GM12878 (cell line): ENCODE data around the gene BPIFB3. TPM values are rescaled to one million over a fixed set of nuclear protein-coding genes. Genes with fewer than 3 reads are reported as not detected.

Source experiments
- ATAC-seq: fragments of 200-7000 bp; cut with Tn5 transposase; 3 replicates; pipeline ENCODE4 v1.9.1; 2020; ENCODE audit warnings: mild to moderate bottlenecking, moderate library complexity
- BruUV-seq: library from RNA; stranded (reverse); fragments of 400-500 nt; replicated peaks from 2 replicates; lab custom pipeline; 2021; lab: Mats Ljungman, UMichigan
- CTCF ChIA-PET: fragments of 300-600 bp; sonication (Branson Sonifier 250); formaldehyde crosslinking; extraction: SDS; loops from one replicate; lab custom pipeline; 2021; ENCODE audit warnings: inconsistent platforms; lab: Yijun Ruan, JAX
- POLR2A ChIA-PET: fragments of 350-600 bp; formaldehyde crosslinking; extraction: SDS; loops from one replicate; lab custom pipeline; 2021; ENCODE audit warnings: inconsistent platforms; lab: Charles Lee
- RAD21 ChIA-PET: fragments of 300-600 bp; sonication (Branson Sonifier 250); formaldehyde crosslinking; loops from one replicate; lab custom pipeline; 2023; ENCODE audit warnings: antibody characterized with exemption; ENCODE audit not compliant: unreplicated experiment; lab: Charles Lee
- SMC1A ChIA-PET: fragments of 300-600 bp; sonication (Branson Sonifier 250); formaldehyde crosslinking; loops from one replicate; lab custom pipeline; 2023; ENCODE audit not compliant: unreplicated experiment, uncharacterized antibody; lab: Charles Lee
- DNase-seq: peaks from one replicate; pipeline ENCODE4 v3.0.0-alpha.2; 2011; ENCODE audit warnings: low read depth, low spot score
- FAIRE-seq: peaks from 3 replicates; lab custom pipeline; 2011; peaks lifted over from hg19 to GRCh38; lab: Jason Lieb, UNC
- H2AFZ ChIP-seq: 2 replicates; pipeline ENCODE4 v1.6.0; 2011; ENCODE audit warnings: low read depth, low read length, control low read depth; ENCODE audit not compliant: control insufficient read depth
- H3K27ac ChIP-seq: 2 replicates; pipeline ENCODE4 v1.5.1; 2011; ENCODE audit warnings: control low read depth; ENCODE audit not compliant: control insufficient read depth, insufficient read depth
- H3K27me3 ChIP-seq, 2 experiments: replicated peaks in 1 of 2; 2 replicates each; pipeline versions ENCODE4 v1.6.0 to v1.6.1; 2011; ENCODE audit warnings: low read length in 1 of 2; ENCODE audit not compliant: control insufficient read depth in 2 of 2, insufficient read depth in 2 of 2
- H3K36me3 ChIP-seq, 2 experiments: 2 replicates each; pipeline ENCODE4 v1.5.1; 2011; ENCODE audit warnings: low read length in 1 of 2; ENCODE audit not compliant: control insufficient read depth in 2 of 2, insufficient read depth in 2 of 2
- H3K4me1 ChIP-seq: 2 replicates; pipeline ENCODE4 v1.6.1; 2011; ENCODE audit warnings: mild to moderate bottlenecking, low read length, moderate library complexity, mixed read lengths; ENCODE audit not compliant: control insufficient read depth, insufficient read depth
- H3K4me2 ChIP-seq: 2 replicates; pipeline ENCODE4 v1.6.0; 2011; ENCODE audit warnings: control low read depth; ENCODE audit not compliant: control insufficient read depth, insufficient read depth
- H3K4me3 ChIP-seq: fragments of 200-600 bp; sonication (generic); 2 replicates; pipeline ENCODE4 v1.5.1; 2016
- H3K79me2 ChIP-seq: 2 replicates; pipeline ENCODE4 v1.6.0; 2011; ENCODE audit warnings: low read length; ENCODE audit not compliant: control insufficient read depth, insufficient read depth
- H3K9ac ChIP-seq: 2 replicates; pipeline ENCODE4 v1.8.0; 2011; ENCODE audit warnings: low read length, control low read depth, mixed read lengths; ENCODE audit not compliant: control insufficient read depth, insufficient read depth
- H3K9me3 ChIP-seq: replicated peaks from 3 replicates; pipeline ENCODE4 v1.5.1; 2011; ENCODE audit warnings: mild to moderate bottlenecking, low read length; ENCODE audit not compliant: control insufficient read depth, insufficient read depth
- H4K20me1 ChIP-seq: 2 replicates; pipeline ENCODE4 v1.6.0; 2011; ENCODE audit not compliant: control insufficient read depth, insufficient read depth
- CBX3 ChIP-seq: fragments of 200-600 bp; sonication (generic); IDR thresholded peaks from 2 replicates; pipeline ENCODE4 v1.6.1; 2016; ENCODE audit warnings: low read depth, borderline replicate concordance
- CHD1 ChIP-seq: IDR thresholded peaks from 2 replicates; pipeline ENCODE4 v1.6.1; 2012; ENCODE audit warnings: low read depth, low read length, improper control_type of control experiment
- CREM ChIP-seq: IDR thresholded peaks from 2 replicates; pipeline ENCODE4 v1.6.1; 2014; ENCODE audit warnings: antibody characterized with exemption, low read depth
- DPF2 ChIP-seq: fragments of 450-650 bp; IDR thresholded peaks from 2 replicates; pipeline ENCODE4 v1.6.1; 2017; ENCODE audit warnings: mild to moderate bottlenecking
- HDAC2 ChIP-seq: fragments of 200-600 bp; sonication (generic); IDR thresholded peaks from 2 replicates; pipeline ENCODE4 v1.6.1; 2017
- MEF2B ChIP-seq: fragments of 450-650 bp; IDR thresholded peaks from 2 replicates; pipeline ENCODE4 v1.6.1; 2018; ENCODE audit warnings: mild to moderate bottlenecking, moderate library complexity; ENCODE audit not compliant: partially characterized antibody, poor library complexity, severe bottlenecking
- MYC ChIP-seq: IDR thresholded peaks from 2 replicates; pipeline ENCODE4 v1.6.1; 2011; ENCODE audit warnings: mild to moderate bottlenecking, low read length, moderate library complexity, inconsistent platforms; ENCODE audit not compliant: insufficient read depth, insufficient replicate concordance, insufficient read length, severe bottlenecking
- NBN ChIP-seq: fragments of 450-650 bp; IDR thresholded peaks from 2 replicates; pipeline ENCODE4 v1.6.1; 2016
- RAD51 ChIP-seq: fragments of 450-650 bp; IDR thresholded peaks from 2 replicates; pipeline ENCODE4 v1.6.1; 2016; ENCODE audit warnings: moderate library complexity, mild to moderate bottlenecking, inconsistent platforms
- RB1 ChIP-seq: fragments of 450-650 bp; formaldehyde crosslinking; IDR thresholded peaks from 2 replicates; pipeline ENCODE4 v1.6.1; 2017; ENCODE audit warnings: mild to moderate bottlenecking, borderline replicate concordance
- SRF ChIP-seq, 2 experiments: IDR thresholded peaks; 2 replicates each; pipeline ENCODE4 v1.6.1; 2011; ENCODE audit warnings: low read depth in 2 of 2, low read length in 2 of 2, mild to moderate bottlenecking in 1 of 2, moderate library complexity in 1 of 2
- TCF7 ChIP-seq: IDR thresholded peaks from 2 replicates; pipeline ENCODE4 v1.6.1; 2014; ENCODE audit warnings: antibody characterized with exemption, borderline replicate concordance
- ZNF622 ChIP-seq: fragments of 450-650 bp; IDR thresholded peaks from 2 replicates; pipeline ENCODE4 v1.6.1; 2017; ENCODE audit warnings: mild to moderate bottlenecking, inconsistent platforms
- WGBS: methylation state at CpG from one replicate; pipeline ENCODE4 v1.1.6; 2016; ENCODE audit warnings: low lambda C conversion rate; ENCODE audit not compliant: insufficient replicate concordance, insufficient coverage; ENCODE audit errors: missing lambda C conversion rate; 5-methylcytosine and 5-hydroxymethylcytosine counted together
- in situ Hi-C: fragments of 300-500 bp; cut with MboI; formaldehyde crosslinking; loops from 9 replicates; pipeline ENCODE4 v1.14.3; 2018; ENCODE audit warnings: mixed read lengths
- intact Hi-C: fragments of 100-400 bp; cut with micrococcal nuclease; formaldehyde crosslinking; loops from one replicate; pipeline ENCODE4 v1.14.2; 2022; ENCODE audit not compliant: unreplicated experiment
- polyA plus RNA-seq, 11 experiments: library from polyadenylated mRNA; depleted of rRNA in 4 of 11; unstranded in 6 of 11; stranded (reverse) in 5 of 11; fragments of >200 nt; fragmentation: Nextera tagmentation in 4 of 11; fragmentation: Illumina TruSeq in 1 of 11; extraction: Ambion mirVana in 4 of 11; extraction: Trizol in 1 of 11; gene quantifications; 1 replicate in 1 of 11; 2 replicates in 10 of 11; pipeline versions ENCODE4 v1.2.1 to v1.2.3, GENCODE V29; 2011 to 2016; ENCODE audit warnings: inconsistent platforms in 2 of 11, missing spikeins in 2 of 11, low read depth in 1 of 11
- total RNA-seq, 4 experiments: library from RNA; depleted of rRNA in 3 of 4; stranded (reverse); fragments of >200 nt in 3 of 4; fragmentation: Illumina TruSeq in 1 of 4; extraction: Trizol in 1 of 4; gene quantifications; 2 replicates each; pipeline versions ENCODE4 v1.2.1 to v1.2.3, GENCODE V29; 2013 to 2021
- TF ChIP-seq, protein P1 (sequence below): fragments of 450-650 bp; IDR thresholded peaks from 2 replicates; pipeline ENCODE4 v1.6.1; 2016; ENCODE audit warnings: mild to moderate bottlenecking, moderate library complexity, borderline replicate concordance
- TF ChIP-seq, protein P2 (sequence below): fragments of 450-650 bp; IDR thresholded peaks from 2 replicates; pipeline ENCODE4 v1.6.1; 2017; ENCODE audit warnings: low read depth, mild to moderate bottlenecking, moderate library complexity
- TF ChIP-seq, protein P3 (sequence below): fragments of 450-650 bp; conservative IDR thresholded peaks from 2 replicates; pipeline ENCODE4 v1.6.1; 2017; ENCODE audit warnings: mild to moderate bottlenecking, moderate library complexity

The BPIFB3 gene
- total and polyA plus RNA-seq, 10 of the 15 experiments (the other 5 are each of a cell fraction or from before 2014, with no cell fraction given): not detected

DNA sequence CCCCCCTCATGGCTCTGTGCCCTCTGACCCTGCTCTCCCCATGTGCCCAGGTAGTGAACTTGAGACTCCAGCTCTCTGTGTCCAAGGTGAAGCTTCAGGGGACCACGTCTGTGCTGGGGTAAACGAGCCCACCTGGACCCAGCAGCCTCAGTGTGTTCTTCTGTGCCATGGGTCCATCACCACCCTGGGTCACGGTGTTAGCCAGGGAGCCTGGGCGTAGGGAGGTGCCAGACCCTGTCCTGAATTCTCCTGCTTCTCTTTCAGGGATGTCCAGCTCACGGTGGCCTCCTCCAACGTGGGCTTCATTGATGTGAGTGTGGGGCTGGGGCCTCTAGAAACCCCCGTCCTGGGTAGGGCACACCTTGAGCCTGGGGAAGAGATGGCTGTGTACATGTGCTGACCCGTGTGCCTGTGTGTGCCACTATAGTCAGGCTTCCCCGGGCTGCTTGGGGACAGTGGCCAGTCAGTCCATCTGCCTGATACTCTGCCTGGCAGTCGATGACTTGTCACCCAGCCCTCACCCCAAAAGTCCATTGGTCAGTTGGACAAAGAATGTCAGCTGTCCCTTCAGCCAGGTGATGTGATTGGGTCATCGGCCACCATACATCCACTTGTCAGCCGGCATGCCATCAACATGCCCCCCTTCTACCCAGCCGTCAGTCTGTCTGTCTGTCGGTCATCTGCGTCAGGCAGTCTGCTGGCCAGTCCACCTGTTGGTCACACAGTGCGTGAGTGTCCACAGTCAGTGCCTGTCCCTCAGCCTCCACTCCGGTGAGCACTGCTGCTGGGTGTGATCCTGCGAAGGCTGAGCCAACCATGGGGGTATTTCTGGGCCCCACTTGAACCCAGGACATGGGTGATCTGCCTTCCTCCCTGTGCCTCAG is 33.2 kb upstream of the BPIFB3 start (continued):
- no peak for TF ChIP-seq MYC
- TF ChIP-seq RAD51: no peak
- no peak for TF ChIP-seq RB1
- TF ChIP-seq, protein P1, sequence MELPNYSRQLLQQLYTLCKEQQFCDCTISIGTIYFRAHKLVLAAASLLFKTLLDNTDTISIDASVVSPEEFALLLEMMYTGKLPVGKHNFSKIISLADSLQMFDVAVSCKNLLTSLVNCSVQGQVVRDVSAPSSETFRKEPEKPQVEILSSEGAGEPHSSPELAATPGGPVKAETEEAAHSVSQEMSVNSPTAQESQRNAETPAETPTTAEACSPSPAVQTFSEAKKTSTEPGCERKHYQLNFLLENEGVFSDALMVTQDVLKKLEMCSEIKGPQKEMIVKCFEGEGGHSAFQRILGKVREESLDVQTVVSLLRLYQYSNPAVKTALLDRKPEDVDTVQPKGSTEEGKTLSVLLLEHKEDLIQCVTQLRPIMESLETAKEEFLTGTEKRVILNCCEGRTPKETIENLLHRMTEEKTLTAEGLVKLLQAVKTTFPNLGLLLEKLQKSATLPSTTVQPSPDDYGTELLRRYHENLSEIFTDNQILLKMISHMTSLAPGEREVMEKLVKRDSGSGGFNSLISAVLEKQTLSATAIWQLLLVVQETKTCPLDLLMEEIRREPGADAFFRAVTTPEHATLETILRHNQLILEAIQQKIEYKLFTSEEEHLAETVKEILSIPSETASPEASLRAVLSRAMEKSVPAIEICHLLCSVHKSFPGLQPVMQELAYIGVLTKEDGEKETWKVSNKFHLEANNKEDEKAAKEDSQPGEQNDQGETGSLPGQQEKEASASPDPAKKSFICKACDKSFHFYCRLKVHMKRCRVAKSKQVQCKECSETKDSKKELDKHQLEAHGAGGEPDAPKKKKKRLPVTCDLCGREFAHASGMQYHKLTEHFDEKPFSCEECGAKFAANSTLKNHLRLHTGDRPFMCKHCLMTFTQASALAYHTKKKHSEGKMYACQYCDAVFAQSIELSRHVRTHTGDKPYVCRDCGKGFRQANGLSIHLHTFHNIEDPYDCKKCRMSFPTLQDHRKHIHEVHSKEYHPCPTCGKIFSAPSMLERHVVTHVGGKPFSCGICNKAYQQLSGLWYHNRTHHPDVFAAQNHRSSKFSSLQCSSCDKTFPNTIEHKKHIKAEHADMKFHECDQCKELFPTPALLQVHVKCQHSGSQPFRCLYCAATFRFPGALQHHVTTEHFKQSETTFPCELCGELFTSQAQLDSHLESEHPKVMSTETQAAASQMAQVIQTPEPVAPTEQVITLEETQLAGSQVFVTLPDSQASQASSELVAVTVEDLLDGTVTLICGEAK: no peak
- TF ChIP-seq CHD1: no peak
- TF ChIP-seq DPF2: no peak
- no peak for TF ChIP-seq ZNF622
- TF ChIP-seq CBX3: no peak

DNA sequence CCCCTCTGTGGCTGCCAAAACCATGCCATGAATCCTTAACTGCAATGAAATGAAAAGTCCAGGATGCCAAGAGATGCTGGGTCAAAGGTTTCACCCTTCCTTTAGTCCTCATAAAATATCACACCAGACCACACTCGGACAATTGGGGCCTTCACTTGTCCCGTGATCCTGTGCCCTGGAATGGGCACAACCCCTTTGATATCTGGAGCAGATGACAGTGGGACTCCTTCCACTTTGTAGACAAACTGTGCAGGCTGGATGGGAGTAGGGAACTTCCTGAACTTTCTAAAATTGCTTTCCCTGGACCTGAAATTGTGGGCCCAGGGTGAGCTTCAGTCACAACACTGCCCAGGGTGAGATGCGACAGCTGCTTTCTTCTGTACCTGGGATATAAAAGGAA is 31.8 kb upstream of the BPIFB3 start:
- no peak for FAIRE-seq
- no peak overlapping the region for H3K9ac ChIP-seq
- intact Hi-C loops: no loop called here
- ATAC-seq: no peak
- in situ Hi-C loops: no loop called here
- H3K4me3 ChIP-seq: no peak overlapping the region
- H3K27ac ChIP-seq: no peak overlapping the region
- H3K79me2 ChIP-seq: no peaks in the 10 kb centered on the region
- H3K27me3 ChIP-seq: no peaks in the 10 kb centered on the region
- CTCF ChIA-PET: no interaction called here
- WGBS: 33% methylated on average over 3 of the region's 3 CpGs
- no peaks in the 10 kb centered on the region for H4K20me1 ChIP-seq
- peaks cover 3% of the 10 kb centered on the region for H3K4me1 ChIP-seq
- no peak for DNase-seq
- no peak overlapping the region for H3K4me2 ChIP-seq
- POLR2A ChIA-PET: no interaction called here
- SMC1A ChIA-PET: no interaction called here
- H3K36me3 ChIP-seq: no peaks in the 10 kb centered on the region
- H3K9me3 ChIP-seq: no peaks in the 10 kb centered on the region
- H2AFZ ChIP-seq: no peak overlapping the region
- RAD21 ChIA-PET: no interaction called here
- no TSS peak for BruUV-seq
- no peak for TF ChIP-seq TCF7
- TF ChIP-seq CREM: no peak
- no peak for TF ChIP-seq HDAC2
- no peak for TF ChIP-seq NBN
- TF ChIP-seq, protein P2, sequence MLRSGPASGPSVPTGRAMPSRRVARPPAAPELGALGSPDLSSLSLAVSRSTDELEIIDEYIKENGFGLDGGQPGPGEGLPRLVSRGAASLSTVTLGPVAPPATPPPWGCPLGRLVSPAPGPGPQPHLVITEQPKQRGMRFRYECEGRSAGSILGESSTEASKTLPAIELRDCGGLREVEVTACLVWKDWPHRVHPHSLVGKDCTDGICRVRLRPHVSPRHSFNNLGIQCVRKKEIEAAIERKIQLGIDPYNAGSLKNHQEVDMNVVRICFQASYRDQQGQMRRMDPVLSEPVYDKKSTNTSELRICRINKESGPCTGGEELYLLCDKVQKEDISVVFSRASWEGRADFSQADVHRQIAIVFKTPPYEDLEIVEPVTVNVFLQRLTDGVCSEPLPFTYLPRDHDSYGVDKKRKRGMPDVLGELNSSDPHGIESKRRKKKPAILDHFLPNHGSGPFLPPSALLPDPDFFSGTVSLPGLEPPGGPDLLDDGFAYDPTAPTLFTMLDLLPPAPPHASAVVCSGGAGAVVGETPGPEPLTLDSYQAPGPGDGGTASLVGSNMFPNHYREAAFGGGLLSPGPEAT: no peak
- TF ChIP-seq MEF2B: no peak
- TF ChIP-seq, protein P3, sequence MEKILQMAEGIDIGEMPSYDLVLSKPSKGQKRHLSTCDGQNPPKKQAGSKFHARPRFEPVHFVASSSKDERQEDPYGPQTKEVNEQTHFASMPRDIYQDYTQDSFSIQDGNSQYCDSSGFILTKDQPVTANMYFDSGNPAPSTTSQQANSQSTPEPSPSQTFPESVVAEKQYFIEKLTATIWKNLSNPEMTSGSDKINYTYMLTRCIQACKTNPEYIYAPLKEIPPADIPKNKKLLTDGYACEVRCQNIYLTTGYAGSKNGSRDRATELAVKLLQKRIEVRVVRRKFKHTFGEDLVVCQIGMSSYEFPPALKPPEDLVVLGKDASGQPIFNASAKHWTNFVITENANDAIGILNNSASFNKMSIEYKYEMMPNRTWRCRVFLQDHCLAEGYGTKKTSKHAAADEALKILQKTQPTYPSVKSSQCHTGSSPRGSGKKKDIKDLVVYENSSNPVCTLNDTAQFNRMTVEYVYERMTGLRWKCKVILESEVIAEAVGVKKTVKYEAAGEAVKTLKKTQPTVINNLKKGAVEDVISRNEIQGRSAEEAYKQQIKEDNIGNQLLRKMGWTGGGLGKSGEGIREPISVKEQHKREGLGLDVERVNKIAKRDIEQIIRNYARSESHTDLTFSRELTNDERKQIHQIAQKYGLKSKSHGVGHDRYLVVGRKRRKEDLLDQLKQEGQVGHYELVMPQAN: no peak
- no peak for TF ChIP-seq SRF (IDR thresholded peaks at IDR 0.05; ENCODE audit: low read depth in 2 of 2, low read length in 2 of 2)
